Panc1 (cell line): ENCODE data around the gene MMD2. TPM values are rescaled to one million over a fixed set of nuclear protein-coding genes. Genes with fewer than 3 reads are reported as not detected.

Experiments
- ATAC-seq: fragments of 200-7000 bp; cut with Tn5 transposase; 2 replicates; pipeline ENCODE4 v1.9.1; 2020; ENCODE audit warnings: mild to moderate bottlenecking, moderate library complexity
- BruUV-seq: library from RNA; stranded (reverse); fragments of 400-500 nt; replicated peaks from 2 replicates; lab custom pipeline; 2021; lab: Mats Ljungman, UMichigan
- CTCF ChIA-PET: fragments of 300-600 bp; sonication (Branson Sonifier 250); formaldehyde crosslinking; loops from one replicate; lab custom pipeline; 2022; ENCODE audit warnings: antibody characterized with exemption; lab: Charles Lee
- POLR2A ChIA-PET: fragments of 300-600 bp; sonication (Branson Sonifier 250); formaldehyde crosslinking; loops from one replicate; lab custom pipeline; 2022; ENCODE audit warnings: antibody characterized with exemption; lab: Charles Lee
- DNase-seq: peaks from one replicate; pipeline ENCODE4 v3.0.0-alpha.2; 2010; ENCODE audit warnings: low read depth, low spot score
- H3K27ac ChIP-seq: 2 replicates; pipeline ENCODE4 v1.5.1; 2011; ENCODE audit warnings: mild to moderate bottlenecking, low read length, inconsistent platforms
- H3K27me3 ChIP-seq: fragments of 200-500 bp; sonication (Bioruptor generic); 2 replicates; pipeline ENCODE4 v1.6.0; 2014; ENCODE audit warnings: low read length, inconsistent platforms; ENCODE audit not compliant: control insufficient read depth, insufficient read depth
- H3K36me3 ChIP-seq: fragments of 200-500 bp; sonication (Bioruptor generic); 2 replicates; pipeline ENCODE4 v1.5.1; 2014; ENCODE audit warnings: inconsistent platforms, mild to moderate bottlenecking, low read length, moderate library complexity; ENCODE audit not compliant: control insufficient read depth, insufficient read depth
- H3K4me1 ChIP-seq: 2 replicates; pipeline ENCODE4 v1.5.1; 2011; ENCODE audit warnings: inconsistent platforms, mild to moderate bottlenecking, low read length, moderate library complexity; ENCODE audit not compliant: control insufficient read depth, insufficient read depth
- H3K4me3 ChIP-seq, 2 experiments: 2 replicates each; pipeline ENCODE4 v1.5.1; 2011 to 2012; ENCODE audit warnings: low read depth in 2 of 2, low read length in 2 of 2, mild to moderate bottlenecking in 2 of 2, inconsistent platforms in 1 of 2, moderate library complexity in 1 of 2
- H3K9me3 ChIP-seq: fragments of 200-500 bp; sonication (Bioruptor generic); 2 replicates; pipeline ENCODE4 v1.5.1; 2014; ENCODE audit warnings: low read depth, mild to moderate bottlenecking, inconsistent platforms, low read length, moderate library complexity; ENCODE audit not compliant: control insufficient read depth, insufficient read depth
- CTCF ChIP-seq: fragments of 450-650 bp; IDR thresholded peaks from 2 replicates; pipeline ENCODE4 v1.5.1; 2017; ENCODE audit warnings: mild to moderate bottlenecking
- POLR2AphosphoS5 ChIP-seq: IDR thresholded peaks from 2 replicates; pipeline ENCODE4 v1.6.1; 2012; ENCODE audit warnings: mild to moderate bottlenecking, low read depth, low read length, moderate library complexity
- SIN3A ChIP-seq: IDR thresholded peaks from 2 replicates; pipeline ENCODE4 v1.6.1; 2012; ENCODE audit warnings: low read depth, mild to moderate bottlenecking, low read length, moderate library complexity, borderline replicate concordance; ENCODE audit not compliant: insufficient read depth
- TCF7L2 ChIP-seq: IDR thresholded peaks from 2 replicates; pipeline ENCODE4 v1.6.1; 2011; ENCODE audit warnings: mild to moderate bottlenecking, low read depth, low read length, inconsistent platforms
- in situ Hi-C: cut with HindIII; loops from 2 replicates; pipeline ENCODE4 v1.10.0; 2016; ENCODE audit warnings: low sequenced_read_pairs, low pct_unique_long_range_greater_than_20kb
- intact Hi-C: fragments of 100-400 bp; cut with micrococcal nuclease; formaldehyde crosslinking; loops from one replicate; pipeline ENCODE4 v1.10.0; 2022; ENCODE audit not compliant: unreplicated experiment
- total RNA-seq: library from RNA; stranded (reverse); gene quantifications from one replicate; pipeline ENCODE4 v1.2.1, GENCODE V29; 2021; ENCODE audit not compliant: unreplicated experiment
- TF ChIP-seq, protein P1 (sequence below), 2 experiments: IDR thresholded peaks; 2 replicates each; pipeline ENCODE4 v1.6.1; 2011 to 2012; ENCODE audit warnings: low read depth in 2 of 2, control low read depth in 1 of 2, low read length in 1 of 2, mild to moderate bottlenecking in 1 of 2, moderate library complexity in 1 of 2; ENCODE audit not compliant: insufficient read depth in 1 of 2

MMD2 gene
- total RNA-seq, 1 experiment from 2014 or later = not detected

DNA sequence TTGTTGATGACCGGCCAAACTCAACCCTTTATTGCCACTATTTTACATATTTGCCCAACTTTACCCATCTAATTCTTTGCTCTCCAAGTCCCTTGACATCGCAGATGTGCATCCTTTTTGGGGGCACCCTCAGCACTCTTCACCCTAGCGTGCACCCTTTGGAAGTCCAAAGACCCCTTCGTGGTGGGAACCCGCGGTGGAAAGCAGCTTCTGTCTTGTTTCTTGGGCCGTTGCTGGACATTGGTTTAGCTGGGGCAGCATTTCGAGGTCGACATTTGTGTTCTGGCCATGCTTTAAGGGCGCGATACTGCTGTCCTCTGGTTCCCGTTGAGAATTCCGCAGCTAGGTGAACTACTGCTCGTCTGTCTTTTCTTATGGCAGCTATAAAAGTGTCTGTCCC is 96.8 kb downstream of the MMD2 start:
- intact Hi-C loops = no loop called here
- ChIA-PET POLR2A (no interaction called here), CTCF (no interaction called here)
- no peak for TF ChIP-seq SIN3A
- no peak for TF ChIP-seq CTCF
- TF ChIP-seq POLR2AphosphoS5 = no peak
- TF ChIP-seq, protein P1, sequence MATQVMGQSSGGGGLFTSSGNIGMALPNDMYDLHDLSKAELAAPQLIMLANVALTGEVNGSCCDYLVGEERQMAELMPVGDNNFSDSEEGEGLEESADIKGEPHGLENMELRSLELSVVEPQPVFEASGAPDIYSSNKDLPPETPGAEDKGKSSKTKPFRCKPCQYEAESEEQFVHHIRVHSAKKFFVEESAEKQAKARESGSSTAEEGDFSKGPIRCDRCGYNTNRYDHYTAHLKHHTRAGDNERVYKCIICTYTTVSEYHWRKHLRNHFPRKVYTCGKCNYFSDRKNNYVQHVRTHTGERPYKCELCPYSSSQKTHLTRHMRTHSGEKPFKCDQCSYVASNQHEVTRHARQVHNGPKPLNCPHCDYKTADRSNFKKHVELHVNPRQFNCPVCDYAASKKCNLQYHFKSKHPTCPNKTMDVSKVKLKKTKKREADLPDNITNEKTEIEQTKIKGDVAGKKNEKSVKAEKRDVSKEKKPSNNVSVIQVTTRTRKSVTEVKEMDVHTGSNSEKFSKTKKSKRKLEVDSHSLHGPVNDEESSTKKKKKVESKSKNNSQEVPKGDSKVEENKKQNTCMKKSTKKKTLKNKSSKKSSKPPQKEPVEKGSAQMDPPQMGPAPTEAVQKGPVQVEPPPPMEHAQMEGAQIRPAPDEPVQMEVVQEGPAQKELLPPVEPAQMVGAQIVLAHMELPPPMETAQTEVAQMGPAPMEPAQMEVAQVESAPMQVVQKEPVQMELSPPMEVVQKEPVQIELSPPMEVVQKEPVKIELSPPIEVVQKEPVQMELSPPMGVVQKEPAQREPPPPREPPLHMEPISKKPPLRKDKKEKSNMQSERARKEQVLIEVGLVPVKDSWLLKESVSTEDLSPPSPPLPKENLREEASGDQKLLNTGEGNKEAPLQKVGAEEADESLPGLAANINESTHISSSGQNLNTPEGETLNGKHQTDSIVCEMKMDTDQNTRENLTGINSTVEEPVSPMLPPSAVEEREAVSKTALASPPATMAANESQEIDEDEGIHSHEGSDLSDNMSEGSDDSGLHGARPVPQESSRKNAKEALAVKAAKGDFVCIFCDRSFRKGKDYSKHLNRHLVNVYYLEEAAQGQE (IDR thresholded peaks at IDR 0.05; ENCODE audit: insufficient read depth in 1 of 2, low read depth in 2 of 2, low read length in 1 of 2) = no peak
- no peak for TF ChIP-seq TCF7L2
- DNase-seq (no peak), ATAC-seq (no peak)
- Histone ChIP-seq H3K27ac (no peak overlapping the region), H3K4me3 (no peak overlapping the region), H3K36me3 (no peaks in the 10 kb centered on the region), H3K9me3 (no peaks in the 10 kb centered on the region), H3K27me3 (peaks cover 53% of the 10 kb centered on the region), H3K4me1 (0 out of 2 replicates have a peak, but pooled peaks cover 3% of the 10 kb centered on the region)
- no TSS peak for BruUV-seq
- in situ Hi-C loops = no loop called here

- TF ChIP-seq TCF7L2 = no peak
- no peak for TF ChIP-seq SIN3A
- no peak for TF ChIP-seq CTCF
- no peak for TF ChIP-seq POLR2AphosphoS5
- TF ChIP-seq, protein P1 (IDR thresholded peaks at IDR 0.05; ENCODE audit: insufficient read depth in 1 of 2, low read depth in 2 of 2, low read length in 1 of 2) = no peak
- Histone ChIP-seq H3K4me1 (0 out of 2 replicates have a peak, but pooled peaks cover 3% of the 10 kb centered on the region), H3K27ac (no peak within 1 kb of the TSS), H3K36me3 (no peaks in the 10 kb centered on the region), H3K4me3 (no peak within 1 kb of the TSS), H3K27me3 (peaks cover 53% of the 10 kb centered on the region), H3K9me3 (no peaks in the 10 kb centered on the region)
- POLR2A ChIA-PET = no interaction called here
- intact Hi-C loops = no loop called here
- no TSS peak for BruUV-seq
- DNase-seq = no peak
- in situ Hi-C loops = no loop called here
- no peak for ATAC-seq
- CTCF ChIA-PET = no interaction called here
Observed at GRCh38 chr7:4861673-4862072, 97.3 kb downstream of the MMD2 start, which contains the start of gene PAPOLB. PAPOLB (minus strand) TSS chr7:4862030; CDS start chr7:4861810, 220 bp downstream.
